Peyer's patch (tissue), 4 donors: ENCODE measurements around the gene SPACA4. TPM values are rescaled to one million over a fixed set of nuclear protein-coding genes. Genes with fewer than 3 reads are reported as not detected.
A peak's percentile ranks its signal among the peaks of the same experiment; 100 is the strongest.

ENCODE experiments used
- DNase-seq, 3 donors: peaks; one replicate each; pipeline ENCODE4 v3.0.0-alpha.2; 2017 to 2019
- H3K27ac ChIP-seq, 4 donors: fragments of 200-600 bp; sonication (generic); one replicate each; pipeline ENCODE4 v1.5.1; 2016 to 2019
- H3K27me3 ChIP-seq, 2 donors: fragments of 200-600 bp; sonication (generic); one replicate each; pipeline ENCODE4 v1.5.1; 2019
- H3K36me3 ChIP-seq, 3 donors: fragments of 200-600 bp; sonication (generic); one replicate each; pipeline ENCODE4 v1.5.1; 2016 to 2019
- H3K4me1 ChIP-seq, 4 donors: fragments of 200-600 bp; sonication (generic); one replicate each; pipeline ENCODE4 v1.5.1; 2016 to 2019
- H3K4me3 ChIP-seq, 4 donors: fragments of 200-600 bp; sonication (generic); 1 replicate in 3 of 4; 2 replicates in 1 of 4; pipeline ENCODE4 v1.5.1; 2016 to 2019; ENCODE audit warnings: mild to moderate bottlenecking in 1 of 4
- H3K9me3 ChIP-seq, 4 donors: fragments of 200-600 bp; sonication (generic); one replicate each; pipeline ENCODE4 v1.5.1; 2016 to 2019; ENCODE audit warnings: mild to moderate bottlenecking in 1 of 4
- CTCF ChIP-seq, 6 experiments: fragments of 450-650 bp in 4 of 6; fragments of 200-600 bp in 2 of 6; sonication (generic) in 1 of 6; IDR thresholded peaks; one replicate each; pipeline ENCODE4 v1.5.1; 2017 to 2019; ENCODE audit warnings: antibody characterized with exemption in 6 of 6, mild to moderate bottlenecking in 3 of 6, moderate library complexity in 1 of 6
- POLR2A ChIP-seq, 2 donors: fragments of 450-650 bp; IDR thresholded peaks; one replicate each; pipeline ENCODE4 v1.5.1; 2017; ENCODE audit warnings: antibody characterized with exemption in 2 of 2, mild to moderate bottlenecking in 2 of 2, moderate library complexity in 2 of 2
- total RNA-seq, 4 donors: library from RNA; depleted of rRNA; stranded (reverse); fragments of >200 nt; gene quantifications; one replicate each; pipeline ENCODE4 v1.1.0, GENCODE V29; 2016

SPACA4 gene
- total RNA-seq, 4 donors from 2014 or later, result not detected

DNA sequence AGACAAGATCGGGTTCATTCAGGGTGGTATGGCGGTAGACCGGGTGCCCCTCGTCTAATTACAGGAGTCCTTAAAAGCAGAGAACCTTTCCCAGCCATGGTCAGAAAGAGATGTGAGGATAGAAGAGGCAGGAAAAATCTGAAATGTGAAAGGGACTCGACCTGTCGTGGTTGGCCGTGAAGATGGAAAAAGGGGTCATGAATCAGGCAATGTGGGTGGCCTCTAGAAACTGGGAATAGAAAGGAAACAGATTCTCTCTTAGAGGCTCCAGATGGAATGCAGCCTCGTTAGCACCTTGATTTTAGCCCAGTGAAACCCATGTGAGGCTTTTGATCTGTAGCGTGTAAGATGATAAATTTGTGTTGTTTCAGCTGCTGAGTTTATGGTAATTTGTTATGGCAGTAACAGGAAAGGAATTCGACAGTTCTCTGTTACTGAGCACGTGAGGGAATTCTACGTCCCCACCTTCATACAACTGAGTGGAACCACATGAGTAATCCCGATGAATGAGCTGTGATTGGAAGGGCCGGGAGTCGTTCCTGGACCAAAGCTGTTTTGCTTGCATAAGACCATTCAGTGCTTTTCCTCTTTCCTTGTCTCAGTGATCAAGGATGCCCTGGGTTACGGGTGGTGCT is 50.4 kb downstream of the SPACA4 start:
- Histone ChIP-seq H3K27ac (no peak overlapping the region), H3K27me3 (no peaks in the 10 kb centered on the region), H3K4me3 (no peak overlapping the region), H3K9me3 (no peaks in the 10 kb centered on the region), H3K4me1 (peaks cover 0 to 5% (median 0%) of the 10 kb centered on the region in 4 donors), H3K36me3 (no peaks in the 10 kb centered on the region)
- TF ChIP-seq POLR2A (IDR thresholded peaks at IDR 0.05) (no peak), CTCF (IDR thresholded peaks at IDR 0.05) (no peak)
- peak in 1 of 3 donors; percentile 59 for DNase-seq

Other genes with a start within 250 kb of the SPACA4 start
- 10 to 100 TPM in 3 of 4 donors, 1 to 10 TPM in 1; 8.6 to 30.5 (median 20.0) TPM for gene TMEM143, start 242.8 kb upstream of the SPACA4 start, total RNA-seq
- gene SYNGR4, start 242.4 kb upstream of the SPACA4 start, total RNA-seq, result not detected
- gene KDELR1, start 215.2 kb upstream of the SPACA4 start, total RNA-seq, result 100 to 1,000 TPM in 3 of 4 donors, 10 to 100 TPM in 1; 54.5 to 136 (median 112) TPM
- under 1 TPM in 2 of 4 donors, not detected in 2; 0.27 to 0.47 TPM for gene GRIN2D, start 213.1 kb upstream of the SPACA4 start, total RNA-seq
- 10 to 100 TPM in 3 of 4 donors, 1 to 10 TPM in 1; 10.0 to 17.6 (median 15.6) TPM for gene GRWD1, start 160.8 kb upstream of the SPACA4 start, total RNA-seq
- 1 to 10 TPM in 3 of 4 donors, under 1 TPM in 1; 0.88 to 2.0 (median 1.8) TPM for gene KCNJ14, start 151.2 kb upstream of the SPACA4 start, total RNA-seq
- 100 to 1,000 TPM in 1 of 4 donors, 10 to 100 TPM in 3; 64.5 to 160 (median 76.9) TPM for gene CYTH2, start 137.4 kb upstream of the SPACA4 start, total RNA-seq
- gene LMTK3, start 94.9 kb upstream of the SPACA4 start, total RNA-seq, result 10 to 100 TPM in 2 of 4 donors, 1 to 10 TPM in 2; 8.2 to 17.6 (median 12.8) TPM
- 10 to 100 TPM in 1 of 4 donors, 1 to 10 TPM in 3; 2.5 to 14.6 (median 5.9) TPM for gene SULT2B1, start 54.6 kb upstream of the SPACA4 start, total RNA-seq
- gene FAM83E, start 8.3 kb downstream of the SPACA4 start, total RNA-seq, result 100 to 1,000 TPM in 3 of 4 donors, 10 to 100 TPM in 1; 58.6 to 203 (median 130) TPM
- 1,000 to 10,000 TPM; 1,077 to 1,595 (median 1,505) TPM for gene RPL18, start 12.4 kb downstream of the SPACA4 start, total RNA-seq
- 100 to 1,000 TPM in 2 of 4 donors, 10 to 100 TPM in 2; 34.7 to 121 (median 96.7) TPM for gene SPHK2, start 12.8 kb downstream of the SPACA4 start, total RNA-seq
- gene DBP, start 30.6 kb downstream of the SPACA4 start, total RNA-seq, result 10 to 100 TPM in 3 of 4 donors, 1 to 10 TPM in 1; 9.9 to 51.5 (median 35.8) TPM
- gene CA11, start 39.4 kb downstream of the SPACA4 start, total RNA-seq, result 1 to 10 TPM in 3 of 4 donors, under 1 TPM in 1; 0.70 to 8.3 (median 2.1) TPM
- gene NTN5, start 66.3 kb downstream of the SPACA4 start, total RNA-seq, result 1 to 10 TPM in 1 of 4 donors, not detected in 3; 6.8 TPM
- gene FUT2, start 89.2 kb downstream of the SPACA4 start, total RNA-seq, result 10 to 100 TPM; 11.6 to 91.6 (median 53.8) TPM
- 1 to 10 TPM in 1 of 4 donors, under 1 TPM in 1, not detected in 2; 0.70 to 1.1 TPM for gene MAMSTR, start 113.0 kb downstream of the SPACA4 start, total RNA-seq
- 1 to 10 TPM; 1.8 to 6.6 (median 3.4) TPM for gene RASIP1, start 133.9 kb downstream of the SPACA4 start, total RNA-seq
- gene IZUMO1, start 140.2 kb downstream of the SPACA4 start, total RNA-seq, result not detected
- gene FUT1, start 145.9 kb downstream of the SPACA4 start, total RNA-seq, result 1 to 10 TPM in 1 of 4 donors, under 1 TPM in 3; 0.38 to 1.2 (median 0.68) TPM
- not detected for gene FGF21, start 148.8 kb downstream of the SPACA4 start, total RNA-seq
- 10 to 100 TPM; 22.4 to 53.6 (median 30.2) TPM for gene BCAT2, start 204.3 kb downstream of the SPACA4 start, total RNA-seq
- 1 to 10 TPM in 3 of 4 donors, not detected in 1; 2.0 to 8.8 (median 2.8) TPM for gene HSD17B14, start 229.7 kb downstream of the SPACA4 start, total RNA-seq